ENCODE data around the gene CD160. TPM values are rescaled to one million over a fixed set of nuclear protein-coding genes. Genes with fewer than 3 reads are reported as not detected.

Gene CD160
- total RNA-seq, 2 experiments from 2014 or later, result not detected

GRCh38 chr1:145785547-145785946, 66.2 kb downstream of the CD160 start:
- H3K27ac ChIP-seq (ENCODE audit: low read depth in 1 of 2, low read length in 2 of 2), result no peak overlapping the region
- no peak for ATAC-seq (ENCODE audit: poor library complexity)
- H3K9me3 ChIP-seq (ENCODE audit: control insufficient read depth in 1 of 2, insufficient read depth in 1 of 2, low read length in 2 of 2), result no peaks in the 10 kb centered on the region
- no peak overlapping the region for H3K27ac Mint-ChIP-seq
- H3K36me3 Mint-ChIP-seq (ENCODE audit: low read depth), result peaks cover 67% of the 10 kb centered on the region
- intact Hi-C loops (cut with DNase I, micrococcal nuclease), result no loop called here
- no peaks in the 10 kb centered on the region for H3K27me3 Mint-ChIP-seq
- H3K4me3 ChIP-seq (ENCODE audit: low read length), result no peak overlapping the region
- peaks cover 27% of the 10 kb centered on the region for H3K36me3 ChIP-seq (ENCODE audit: insufficient read depth, low read length)
- H3K27me3 ChIP-seq (ENCODE audit: control insufficient read depth in 1 of 2, insufficient read depth in 2 of 2, low read length in 2 of 2), result no peaks in the 10 kb centered on the region
- no peak for DNase-seq
- POLR2A ChIA-PET, result no interaction called here
- H3K9me3 Mint-ChIP-seq, result no peaks in the 10 kb centered on the region
- TF ChIP-seq, protein P1, sequence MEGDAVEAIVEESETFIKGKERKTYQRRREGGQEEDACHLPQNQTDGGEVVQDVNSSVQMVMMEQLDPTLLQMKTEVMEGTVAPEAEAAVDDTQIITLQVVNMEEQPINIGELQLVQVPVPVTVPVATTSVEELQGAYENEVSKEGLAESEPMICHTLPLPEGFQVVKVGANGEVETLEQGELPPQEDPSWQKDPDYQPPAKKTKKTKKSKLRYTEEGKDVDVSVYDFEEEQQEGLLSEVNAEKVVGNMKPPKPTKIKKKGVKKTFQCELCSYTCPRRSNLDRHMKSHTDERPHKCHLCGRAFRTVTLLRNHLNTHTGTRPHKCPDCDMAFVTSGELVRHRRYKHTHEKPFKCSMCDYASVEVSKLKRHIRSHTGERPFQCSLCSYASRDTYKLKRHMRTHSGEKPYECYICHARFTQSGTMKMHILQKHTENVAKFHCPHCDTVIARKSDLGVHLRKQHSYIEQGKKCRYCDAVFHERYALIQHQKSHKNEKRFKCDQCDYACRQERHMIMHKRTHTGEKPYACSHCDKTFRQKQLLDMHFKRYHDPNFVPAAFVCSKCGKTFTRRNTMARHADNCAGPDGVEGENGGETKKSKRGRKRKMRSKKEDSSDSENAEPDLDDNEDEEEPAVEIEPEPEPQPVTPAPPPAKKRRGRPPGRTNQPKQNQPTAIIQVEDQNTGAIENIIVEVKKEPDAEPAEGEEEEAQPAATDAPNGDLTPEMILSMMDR (IDR thresholded peaks at IDR 0.05), result no peak
- peaks cover 32% of the 10 kb centered on the region for H3K4me1 Mint-ChIP-seq (ENCODE audit: low read depth)
- CTCF ChIA-PET, result no interaction called here
- H3K4me1 ChIP-seq (ENCODE audit: insufficient read depth, low read length), result no peaks in the 10 kb centered on the region
- no peak overlapping the region for H3K4me3 Mint-ChIP-seq

GRCh38 chr1:145786271-145786670, 67.0 kb downstream of the CD160 start:
- no peaks in the 10 kb centered on the region for H3K9me3 ChIP-seq (ENCODE audit: control insufficient read depth in 1 of 2, insufficient read depth in 1 of 2, low read length in 2 of 2)
- no peaks in the 10 kb centered on the region for H3K4me1 ChIP-seq (ENCODE audit: insufficient read depth, low read length)
- no peaks in the 10 kb centered on the region for H3K27me3 Mint-ChIP-seq
- no peaks in the 10 kb centered on the region for H3K27me3 ChIP-seq (ENCODE audit: control insufficient read depth in 1 of 2, insufficient read depth in 2 of 2, low read length in 2 of 2)
- H3K27ac ChIP-seq (ENCODE audit: low read depth in 1 of 2, low read length in 2 of 2), result no peak overlapping the region
- no peaks in the 10 kb centered on the region for H3K9me3 Mint-ChIP-seq
- H3K4me3 Mint-ChIP-seq, result no peak overlapping the region
- peaks cover 32% of the 10 kb centered on the region for H3K4me1 Mint-ChIP-seq (ENCODE audit: low read depth)
- TF ChIP-seq, protein P1 (IDR thresholded peaks at IDR 0.05), result no peak
- intact Hi-C loops (cut with DNase I, micrococcal nuclease), result no loop called here
- peak overlapping the region; percentile 3 for H3K27ac Mint-ChIP-seq
- POLR2A ChIA-PET, result no interaction called here
- no peak overlapping the region for H3K4me3 ChIP-seq (ENCODE audit: low read length)
- H3K36me3 Mint-ChIP-seq (ENCODE audit: low read depth), result peaks cover 61% of the 10 kb centered on the region
- ATAC-seq (ENCODE audit: poor library complexity) (no peak), DNase-seq (no peak)
- H3K36me3 ChIP-seq (ENCODE audit: insufficient read depth, low read length), result peaks cover 27% of the 10 kb centered on the region
- CTCF ChIA-PET, result no interaction called here

DNA sequence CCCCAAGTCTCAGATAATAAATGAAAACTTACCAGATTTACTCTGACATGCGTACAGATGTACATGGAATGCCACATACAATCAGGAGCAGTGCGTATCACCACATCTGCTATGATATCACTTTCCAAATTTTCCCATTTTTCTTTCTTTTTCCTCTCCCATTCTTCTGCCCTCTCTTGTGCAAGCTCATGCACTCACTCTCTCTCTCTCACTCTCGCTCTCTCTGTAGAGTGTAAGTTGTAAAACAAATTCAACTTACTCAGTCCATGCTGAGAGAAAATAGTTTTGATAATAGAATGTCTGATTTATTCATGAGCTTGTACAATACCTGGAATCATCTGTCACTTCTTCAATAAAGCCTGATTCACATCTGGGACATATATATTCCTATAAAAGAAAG, 69.3 kb downstream of the CD160 start:
- H3K4me3 Mint-ChIP-seq, result no peak overlapping the region
- H3K27me3 Mint-ChIP-seq, result no peaks in the 10 kb centered on the region
- Histone ChIP-seq H3K9me3 (ENCODE audit: control insufficient read depth in 1 of 2, insufficient read depth in 1 of 2, low read length in 2 of 2) (no peaks in the 10 kb centered on the region), H3K4me1 (ENCODE audit: insufficient read depth, low read length) (no peaks in the 10 kb centered on the region), H3K27me3 (ENCODE audit: control insufficient read depth in 1 of 2, insufficient read depth in 2 of 2, low read length in 2 of 2) (no peaks in the 10 kb centered on the region), H3K36me3 (ENCODE audit: insufficient read depth, low read length) (peaks cover 25% of the 10 kb centered on the region), H3K4me3 (ENCODE audit: low read length) (no peak overlapping the region), H3K27ac (ENCODE audit: low read depth in 1 of 2, low read length in 2 of 2) (no peak overlapping the region)
- DNase-seq (no peak), ATAC-seq (ENCODE audit: poor library complexity) (no peak)
- H3K36me3 Mint-ChIP-seq (ENCODE audit: low read depth), result peaks cover 54% of the 10 kb centered on the region
- ChIA-PET CTCF (interaction anchor here (1.4 kb wide), 1 partner anchor 9 kb away, joined by 3 read pairs; no protein-coding TSS in a partner anchor), POLR2A (no interaction called here)
- TF ChIP-seq, protein P1 (IDR thresholded peaks at IDR 0.05), result no peak
- no peak overlapping the region for H3K27ac Mint-ChIP-seq
- H3K4me1 Mint-ChIP-seq (ENCODE audit: low read depth), result peaks cover 32% of the 10 kb centered on the region
- intact Hi-C loops (cut with DNase I, micrococcal nuclease), result no loop called here
- no peaks in the 10 kb centered on the region for H3K9me3 Mint-ChIP-seq

Other genes starting within 250 kb of the CD160 start
- 10 to 100 TPM; 23.8 to 25.2 TPM for gene GPR89A, start 111.5 kb upstream of the CD160 start, total RNA-seq
- not detected for gene PDZK1, start 12.1 kb upstream of the CD160 start, total RNA-seq
- gene RNF115, start 104.6 kb downstream of the CD160 start, total RNA-seq, result 10 to 100 TPM; 11.4 to 11.9 TPM
- gene POLR3C, start 104.7 kb downstream of the CD160 start, total RNA-seq, result 10 to 100 TPM; 18.6 to 19.9 TPM
- gene NUDT17, start 126.1 kb downstream of the CD160 start, total RNA-seq, result 1 to 10 TPM; 1.6 to 2.8 TPM
- gene PIAS3, start 139.6 kb downstream of the CD160 start, total RNA-seq, result 10 to 100 TPM; 18.7 to 19.7 TPM
- gene ANKRD35, start 166.4 kb downstream of the CD160 start, total RNA-seq, result under 1 TPM in 1 of 2 experiments, not detected in 1; 0.11 TPM
- gene ITGA10, start 190.6 kb downstream of the CD160 start, total RNA-seq, result 1 to 10 TPM in 1 of 2 experiments, under 1 TPM in 1; 0.77 to 1.0 TPM
- gene PEX11B, start 199.2 kb downstream of the CD160 start, total RNA-seq, result 10 to 100 TPM; 11.6 to 13.2 TPM
- 100 to 1,000 TPM; 126 to 134 TPM for gene RBM8A, start 208.0 kb downstream of the CD160 start, total RNA-seq
- 10 to 100 TPM; 21.4 to 21.5 TPM for gene LIX1L, start 238.5 kb downstream of the CD160 start, total RNA-seq
- gene ANKRD34A, start 245.1 kb downstream of the CD160 start, total RNA-seq, result under 1 TPM; 0.42 to 0.47 TPM
- 10 to 100 TPM; 17.2 to 17.8 TPM for gene POLR3GL, start 245.2 kb downstream of the CD160 start, total RNA-seq

Data from CD4-positive, alpha-beta T cell (primary cell).